ENCODE measurements around the gene PTTG1. TPM values are rescaled to one million over a fixed set of nuclear protein-coding genes. Genes with fewer than 3 reads are reported as not detected.

The PTTG1 gene
- total RNA-seq, 1 donor from 2014 or later, result 425 TPM

- H3K4me3 Mint-ChIP-seq, result no peak overlapping the region
- H3K4me1 Mint-ChIP-seq, result peaks cover 5% of the 10 kb centered on the region
- H3K79me2 ChIP-seq (ENCODE audit: low read depth), result no peaks in the 10 kb centered on the region
- no peaks in the 10 kb centered on the region for H3K4me1 ChIP-seq
- no peak overlapping the region for H3K4me2 ChIP-seq
- no peaks in the 10 kb centered on the region for H3K27me3 Mint-ChIP-seq (ENCODE audit: insufficient read depth, low read depth)
- no peaks in the 10 kb centered on the region for H3K9me3 Mint-ChIP-seq
- TF ChIP-seq CTCF (IDR thresholded peaks at IDR 0.05) (no peak), EZH2phosphoT487 (IDR thresholded peaks at IDR 0.05) (no peak), EZH2 (IDR thresholded peaks at IDR 0.05) (no peak)
- no peak overlapping the region for H3K27ac Mint-ChIP-seq
- H2AFZ ChIP-seq (replicated peaks), result peak overlapping the region; percentile 36
- H3K27ac ChIP-seq, result no peak overlapping the region
- DNase-seq (ENCODE audit: low spot score), result no peak
- H3K4me3 ChIP-seq, result no peak overlapping the region
- no peaks in the 10 kb centered on the region for H4K20me1 ChIP-seq (ENCODE audit: low read depth)
- H3K27me3 ChIP-seq, result no peaks in the 10 kb centered on the region
- no peaks in the 10 kb centered on the region for H3F3A ChIP-seq (ENCODE audit: low read depth)
- H3K9ac ChIP-seq, result no peak overlapping the region
- no peaks in the 10 kb centered on the region for H3K36me3 ChIP-seq
- no peaks in the 10 kb centered on the region for H3K36me3 Mint-ChIP-seq
- H3K9me3 ChIP-seq (ENCODE audit: low read depth), result no peaks in the 10 kb centered on the region
Measured at GRCh38 chr5:160475864-160476438, 54.3 kb downstream of the PTTG1 start.

- no peaks in the 10 kb centered on the region for H3K79me2 ChIP-seq (ENCODE audit: low read depth)
- peak overlapping the region; percentile 22 for H2AFZ ChIP-seq (replicated peaks)
- H3K4me2 ChIP-seq, result no peak overlapping the region
- H3F3A ChIP-seq (ENCODE audit: low read depth), result no peaks in the 10 kb centered on the region
- TF ChIP-seq EZH2 (IDR thresholded peaks at IDR 0.05) (no peak), EZH2phosphoT487 (IDR thresholded peaks at IDR 0.05) (no peak), CTCF (IDR thresholded peaks at IDR 0.05) (no peak)
- no peaks in the 10 kb centered on the region for H3K36me3 Mint-ChIP-seq
- no peak overlapping the region for H3K27ac Mint-ChIP-seq
- H3K27ac ChIP-seq, result no peak overlapping the region
- no peaks in the 10 kb centered on the region for H3K4me1 ChIP-seq
- no peak overlapping the region for H3K9ac ChIP-seq
- H3K9me3 ChIP-seq (ENCODE audit: low read depth), result no peaks in the 10 kb centered on the region
- H3K9me3 Mint-ChIP-seq, result no peaks in the 10 kb centered on the region
- no peak overlapping the region for H3K4me3 Mint-ChIP-seq
- peaks cover 5% of the 10 kb centered on the region for H3K4me1 Mint-ChIP-seq
- H3K4me3 ChIP-seq, result no peak overlapping the region
- H3K36me3 ChIP-seq, result no peaks in the 10 kb centered on the region
- H4K20me1 ChIP-seq (ENCODE audit: low read depth), result no peaks in the 10 kb centered on the region
- no peaks in the 10 kb centered on the region for H3K27me3 ChIP-seq
- no peaks in the 10 kb centered on the region for H3K27me3 Mint-ChIP-seq (ENCODE audit: insufficient read depth, low read depth)
- no peak for DNase-seq (ENCODE audit: low spot score)
Measured at GRCh38 chr5:160477266-160477970, 55.8 kb downstream of the PTTG1 start.

- no peaks in the 10 kb centered on the region for H3K9me3 ChIP-seq (ENCODE audit: low read depth)
- no peak for DNase-seq (ENCODE audit: low spot score)
- H3K79me2 ChIP-seq (ENCODE audit: low read depth), result no peaks in the 10 kb centered on the region
- no peaks in the 10 kb centered on the region for H3K36me3 Mint-ChIP-seq
- H3F3A ChIP-seq (ENCODE audit: low read depth), result no peaks in the 10 kb centered on the region
- H3K4me3 ChIP-seq, result no peak overlapping the region
- peaks cover 5% of the 10 kb centered on the region for H3K4me1 Mint-ChIP-seq
- H3K27ac ChIP-seq, result no peak overlapping the region
- no peaks in the 10 kb centered on the region for H3K27me3 Mint-ChIP-seq (ENCODE audit: insufficient read depth, low read depth)
- H2AFZ ChIP-seq (replicated peaks), result no peak overlapping the region
- H4K20me1 ChIP-seq (ENCODE audit: low read depth), result no peaks in the 10 kb centered on the region
- no peaks in the 10 kb centered on the region for H3K27me3 ChIP-seq
- TF ChIP-seq CTCF (IDR thresholded peaks at IDR 0.05) (no peak), EZH2phosphoT487 (IDR thresholded peaks at IDR 0.05) (no peak), EZH2 (IDR thresholded peaks at IDR 0.05) (no peak)
- no peaks in the 10 kb centered on the region for H3K9me3 Mint-ChIP-seq
- no peaks in the 10 kb centered on the region for H3K4me1 ChIP-seq
- H3K4me2 ChIP-seq, result no peak overlapping the region
- no peak overlapping the region for H3K4me3 Mint-ChIP-seq
- no peak overlapping the region for H3K27ac Mint-ChIP-seq
- no peak overlapping the region for H3K9ac ChIP-seq
- H3K36me3 ChIP-seq, result no peaks in the 10 kb centered on the region
Measured at GRCh38 chr5:160478163-160478562, 56.5 kb downstream of the PTTG1 start.

Small RNAs within 50 kb of the gene (microRNA-seq; reads per million reads assigned to microRNA genes)
- not detected for gene MIR3142

Small RNAs within 50 kb of the gene (small RNA-seq; reads per million reads assigned to genes)
- not detected for gene MIR3142

Other genes with a start within 250 kb of the PTTG1 start
- 0.50 and 4.8 TPM in 2 replicates for gene FABP6, start 192.3 kb upstream of the PTTG1 start, total RNA-seq (ENCODE audit: low replicate concordance)
- gene CCNJL, start 109.3 kb upstream of the PTTG1 start, total RNA-seq (ENCODE audit: low replicate concordance), result 8.4 and 9.4 TPM in 2 replicates
- gene C1QTNF2, start 51.2 kb upstream of the PTTG1 start, total RNA-seq (ENCODE audit: low replicate concordance), result 0.06 and 0.25 TPM in 2 replicates
- gene FAM200C, start 21.8 kb upstream of the PTTG1 start, total RNA-seq (ENCODE audit: low replicate concordance), result 15.8 and 25.3 TPM in 2 replicates
- gene SLU7, start 2.8 kb upstream of the PTTG1 start, total RNA-seq (ENCODE audit: low replicate concordance), result 41.2 and 48.5 TPM in 2 replicates

Data from neural progenitor cell (in vitro differentiated cells).